Spleen (tissue), 11 donors: ENCODE measurements around the gene COPS8. TPM values are rescaled to one million over a fixed set of nuclear protein-coding genes. Genes with fewer than 3 reads are reported as not detected.

ENCODE experiments used
- DNase-seq: peaks from one replicate; pipeline ENCODE4 v3.0.0-alpha.2; 2020
- H3K27ac ChIP-seq, 8 donors: fragments of 200-600 bp; sonication (generic) in 7 of 8; 1 replicate in 4 of 8; 2 replicates in 4 of 8; pipeline versions ENCODE4 v1.5.0 to v1.8.0; 2016 to 2021; ENCODE audit warnings: inconsistent platforms in 4 of 8, mild to moderate bottlenecking in 4 of 8, moderate library complexity in 1 of 8
- H3K27me3 ChIP-seq, 7 donors: fragments of 200-600 bp; sonication (generic) in 6 of 7; replicated peaks in 1 of 7; 1 replicate in 4 of 7; 2 replicates in 3 of 7; pipeline versions ENCODE4 v1.5.0 to v1.8.0; 2016 to 2021; ENCODE audit warnings: inconsistent platforms in 3 of 7, mild to moderate bottlenecking in 1 of 7
- H3K36me3 ChIP-seq, 6 donors: fragments of 200-600 bp; sonication (generic) in 5 of 6; 1 replicate in 4 of 6; 2 replicates in 2 of 6; pipeline versions ENCODE4 v1.5.0 to v1.8.0; 2016 to 2021; ENCODE audit warnings: inconsistent platforms in 2 of 6
- H3K4me1 ChIP-seq, 6 donors: fragments of 200-600 bp; sonication (generic) in 5 of 6; 1 replicate in 3 of 6; 2 replicates in 3 of 6; pipeline versions ENCODE4 v1.5.0 to v1.8.0; 2016 to 2021; ENCODE audit warnings: inconsistent platforms in 3 of 6
- H3K4me3 ChIP-seq, 8 donors: fragments of 200-600 bp; sonication (generic) in 7 of 8; 1 replicate in 4 of 8; 2 replicates in 4 of 8; pipeline versions ENCODE4 v1.5.0 to v1.8.0; 2016 to 2021; ENCODE audit warnings: inconsistent platforms in 4 of 8, mild to moderate bottlenecking in 4 of 8, moderate library complexity in 2 of 8
- H3K9me3 ChIP-seq, 8 donors: fragments of 200-600 bp; sonication (generic) in 7 of 8; 1 replicate in 4 of 8; 2 replicates in 4 of 8; pipeline versions ENCODE4 v1.5.0 to v1.8.0; 2016 to 2021; ENCODE audit warnings: inconsistent platforms in 4 of 8
- CTCF ChIP-seq, 11 experiments: fragments of 200-600 bp in 7 of 11; fragments of 450-650 bp in 4 of 11; sonication (generic) in 4 of 11; IDR thresholded peaks in 8 of 11; conservative IDR thresholded peaks in 3 of 11; 1 replicate in 7 of 11; 2 replicates in 4 of 11; pipeline versions ENCODE4 v1.4.0 to v1.8.0; 2016 to 2021; ENCODE audit warnings: antibody characterized with exemption in 11 of 11, inconsistent platforms in 4 of 11, mild to moderate bottlenecking in 1 of 11
- POLR2A ChIP-seq, 3 donors: fragments of 450-650 bp; IDR thresholded peaks; one replicate each; pipeline ENCODE4 v1.5.1; 2017; ENCODE audit warnings: antibody characterized with exemption in 3 of 3, mild to moderate bottlenecking in 1 of 3
- POLR2AphosphoS5 ChIP-seq, 3 donors: sonication (generic); formaldehyde crosslinking; IDR thresholded peaks; one replicate each; pipeline ENCODE4 v1.5.1; 2017; ENCODE audit warnings: antibody characterized with exemption in 3 of 3
- WGBS, 5 donors: extraction: QIAGEN DNeasy Blood & Tissue Kit in 3 of 5; methylation state at CpG; one replicate each; pipeline versions ENCODE4 v1.1.5 to v1.1.7; 2013 to 2018; 5-methylcytosine and 5-hydroxymethylcytosine counted together
- intact Hi-C: fragments of 100-400 bp; cut with DNase I; formaldehyde crosslinking; loops from one replicate; pipeline ENCODE4 v1.15.0; 2023; ENCODE audit warnings: low total_unique reads
- polyA plus RNA-seq, 3 donors: library from polyadenylated mRNA; stranded (reverse); fragments of 200-250 nt; gene quantifications; one replicate each; pipeline ENCODE4 v1.2.1, GENCODE V29; 2013
- total RNA-seq, 7 donors: library from RNA; depleted of rRNA in 3 of 7; stranded (reverse); fragments of >200 nt in 3 of 7; fragmentation: NEBNext Ultra II Directional in 4 of 7; extraction: Animal tissue kit (Norgen Biotek cat#: 25700) in 4 of 7; gene quantifications; one replicate each; pipeline versions ENCODE4 v1.1.0 to v1.2.1, GENCODE V29; 2016 to 2021
- donor health status: healthy with polysubstance abuse.
- donor health status: DM: no; HTN: no; CAD: no; lungs with moderate emphysema.
- donor health status: DM: no; HTN: no; CAD: no.
- donor health status: Bipolar disorder and iron deficiency.
- donor health status: healthy.
- donor health status: DM: no; HTN: no; CAD: no.
- donor health status: DM: yes; HTN: yes; CAD: no.

COPS8 gene
- total and polyA plus RNA-seq, 10 donors = 21.3 to 67.9 (median 31.5) TPM

DNA sequence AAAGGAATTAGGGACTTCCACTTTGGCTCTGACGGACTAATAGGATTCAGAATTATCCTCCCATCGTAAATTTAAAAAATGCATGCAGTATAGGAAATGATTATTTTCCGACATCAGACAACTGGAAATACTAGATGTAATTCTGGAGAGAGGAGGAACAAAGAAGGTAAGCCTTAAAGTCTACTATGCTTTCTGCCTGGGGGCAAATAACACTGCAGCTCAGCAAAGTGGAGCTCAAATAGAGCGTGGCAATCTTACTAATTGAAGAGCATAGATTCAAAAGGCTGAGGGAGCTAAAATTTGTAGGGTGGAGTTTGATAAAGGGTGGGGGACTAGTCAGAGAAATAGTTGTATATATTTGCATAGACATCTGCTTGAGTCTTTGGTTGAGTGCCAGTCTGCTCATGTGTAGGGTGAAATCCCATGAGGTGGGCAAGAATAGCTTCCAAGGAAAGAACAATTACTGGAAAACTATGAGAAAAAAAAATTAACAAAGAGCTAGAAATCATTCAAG, 23.8 kb downstream of the COPS8 start:
- H3K9me3 ChIP-seq = peaks cover 0 to 29% (median 20%) of the 10 kb centered on the region in 8 donors
- WGBS, 5 donors = 91 to 97% (median 94%) methylated on average over 4 of the region's 4 CpGs
- no peak overlapping the region for H3K27ac ChIP-seq
- no peak for DNase-seq
- no peaks in the 10 kb centered on the region for H3K4me1 ChIP-seq
- intact Hi-C loops = no loop called here
- H3K27me3 ChIP-seq = no peaks in the 10 kb centered on the region
- no peaks in the 10 kb centered on the region for H3K36me3 ChIP-seq
- no peak overlapping the region for H3K4me3 ChIP-seq
- TF ChIP-seq POLR2AphosphoS5 (IDR thresholded peaks at IDR 0.05) = no peak
- no peak for TF ChIP-seq CTCF (IDR thresholded peaks at IDR 0.05 in 8 of 11, conservative IDR thresholded peaks at IDR 0.05 in 3 of 11)
- no peak for TF ChIP-seq POLR2A (IDR thresholded peaks at IDR 0.05)

DNA sequence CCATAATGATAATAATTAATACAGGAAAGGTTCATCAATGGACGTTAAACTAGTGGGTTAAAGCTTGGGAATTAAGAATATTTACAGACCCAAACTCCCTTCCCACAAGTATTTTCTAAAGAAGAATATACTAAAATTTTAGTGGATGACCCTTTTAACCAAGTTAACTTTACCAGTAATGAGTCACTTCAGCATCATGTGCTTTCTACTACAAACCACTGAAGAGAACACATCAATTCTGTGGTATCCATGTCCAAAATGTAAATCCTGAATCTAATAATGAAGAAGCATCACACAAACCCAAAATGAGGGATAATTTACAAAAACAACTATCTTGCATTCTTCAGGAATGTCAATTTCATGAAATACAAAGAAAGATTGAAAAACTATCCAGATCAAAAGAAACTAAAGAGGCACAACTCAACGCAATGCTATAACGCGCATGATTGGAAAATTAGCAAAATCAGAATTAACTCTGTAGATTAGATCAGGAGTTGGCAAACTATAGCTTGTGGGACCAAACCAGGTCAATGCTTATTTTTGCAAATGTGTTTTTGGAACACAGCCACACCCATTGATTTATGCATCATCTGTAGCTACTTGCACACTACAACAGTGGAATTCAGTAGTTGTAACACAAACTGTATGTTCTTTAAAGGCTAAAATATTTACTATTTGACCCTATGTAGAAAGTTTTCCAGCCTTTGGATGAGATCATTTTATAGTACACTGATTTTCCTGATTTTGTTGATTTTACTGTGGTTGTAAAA, 27.5 kb downstream of the COPS8 start:
- H3K27ac ChIP-seq = no peak overlapping the region
- H3K4me3 ChIP-seq = no peak overlapping the region
- TF ChIP-seq POLR2A (IDR thresholded peaks at IDR 0.05) (no peak), CTCF (IDR thresholded peaks at IDR 0.05 in 8 of 11, conservative IDR thresholded peaks at IDR 0.05 in 3 of 11) (no peak), POLR2AphosphoS5 (IDR thresholded peaks at IDR 0.05) (no peak)
- no peaks in the 10 kb centered on the region for H3K4me1 ChIP-seq
- no peak for DNase-seq
- intact Hi-C loops = no loop called here
- 91 to 96% (median 94%) methylated on average over 4 of the region's 4 CpGs for WGBS, 5 donors
- no peaks in the 10 kb centered on the region for H3K27me3 ChIP-seq
- peaks cover 0 to 27% (median 20%) of the 10 kb centered on the region in 8 donors for H3K9me3 ChIP-seq
- H3K36me3 ChIP-seq = no peaks in the 10 kb centered on the region

GRCh38 chr2:237115870-237116269, 30.2 kb downstream of the COPS8 start:
- Histone ChIP-seq H3K36me3 (no peaks in the 10 kb centered on the region), H3K4me1 (no peaks in the 10 kb centered on the region), H3K27me3 (no peaks in the 10 kb centered on the region), H3K4me3 (no peak overlapping the region), H3K9me3 (peaks cover 0 to 3% (median 0%) of the 10 kb centered on the region in 8 donors), H3K27ac (no peak overlapping the region)
- intact Hi-C loops = no loop called here
- 93 to 99% (median 97%) methylated on average over 3 of the region's 3 CpGs for WGBS, 5 donors
- no peak for DNase-seq
- TF ChIP-seq POLR2A (IDR thresholded peaks at IDR 0.05) (no peak), POLR2AphosphoS5 (IDR thresholded peaks at IDR 0.05) (no peak), CTCF (IDR thresholded peaks at IDR 0.05 in 8 of 11, conservative IDR thresholded peaks at IDR 0.05 in 3 of 11) (no peak)

- H3K27ac ChIP-seq = no peak overlapping the region
- no peaks in the 10 kb centered on the region for H3K27me3 ChIP-seq
- H3K36me3 ChIP-seq = no peaks in the 10 kb centered on the region
- DNase-seq = no peak
- H3K4me3 ChIP-seq = no peak overlapping the region
- intact Hi-C loops = no loop called here
- no peaks in the 10 kb centered on the region for H3K4me1 ChIP-seq
- TF ChIP-seq CTCF (IDR thresholded peaks at IDR 0.05 in 8 of 11, conservative IDR thresholded peaks at IDR 0.05 in 3 of 11) (no peak), POLR2A (IDR thresholded peaks at IDR 0.05) (no peak), POLR2AphosphoS5 (IDR thresholded peaks at IDR 0.05) (no peak)
- 81 to 86% (median 82%) methylated on average over 2 of the region's 2 CpGs for WGBS, 5 donors
- H3K9me3 ChIP-seq = no peaks in the 10 kb centered on the region
Measured at GRCh38 chr2:237116431-237116830, 30.7 kb downstream of the COPS8 start.
